HEK293 (cell line): ENCODE results near the gene SMIM14.

Experiments used
- BCL11B ChIP-seq: fragments of 450-650 bp; formaldehyde crosslinking; IDR thresholded peaks from 2 replicates; pipeline ENCODE4 v1.5.1; 2016; ENCODE audit warnings: low read depth, missing biosample characterization, missing genetic modification characterization
- KLF8 ChIP-seq: fragments of 450-650 bp; formaldehyde crosslinking; IDR thresholded peaks from 2 replicates; pipeline ENCODE4 v1.5.1; 2016; ENCODE audit warnings: missing biosample characterization, missing genetic modification characterization
- KLF9 ChIP-seq: fragments of 450-650 bp; formaldehyde crosslinking; IDR thresholded peaks from 2 replicates; pipeline ENCODE4 v1.5.1; 2016; ENCODE audit warnings: missing biosample characterization, missing genetic modification characterization, low read depth
- SCRT1 ChIP-seq: fragments of 450-650 bp; formaldehyde crosslinking; IDR thresholded peaks from 2 replicates; pipeline ENCODE4 v1.5.1; 2016; ENCODE audit warnings: missing biosample characterization, missing genetic modification characterization, borderline replicate concordance
- SP3 ChIP-seq: fragments of 450-650 bp; formaldehyde crosslinking; IDR thresholded peaks from 2 replicates; pipeline ENCODE4 v1.5.1; 2016; ENCODE audit warnings: missing biosample characterization, missing genetic modification characterization
- ZFP37 ChIP-seq: fragments of 450-650 bp; formaldehyde crosslinking; IDR thresholded peaks from 2 replicates; pipeline ENCODE4 v1.5.1; 2016; ENCODE audit warnings: missing biosample characterization, missing genetic modification characterization
- ZNF214 ChIP-seq: fragments of 450-650 bp; formaldehyde crosslinking; IDR thresholded peaks from 2 replicates; pipeline ENCODE4 v1.5.1; 2017; ENCODE audit warnings: missing biosample characterization, mild to moderate bottlenecking, missing genetic modification characterization, borderline replicate concordance
- ZNF341 ChIP-seq: fragments of 450-650 bp; formaldehyde crosslinking; IDR thresholded peaks from 2 replicates; pipeline ENCODE4; 2016; ENCODE audit warnings: low read depth, missing biosample characterization, missing genetic modification characterization
- ZNF362 ChIP-seq: fragments of 450-650 bp; formaldehyde crosslinking; IDR thresholded peaks from 2 replicates; pipeline ENCODE4 v1.5.1; 2016; ENCODE audit warnings: missing biosample characterization, missing genetic modification characterization
- ZNF391 ChIP-seq: fragments of 450-650 bp; formaldehyde crosslinking; IDR thresholded peaks from 2 replicates; pipeline ENCODE4 v1.5.1; 2016; ENCODE audit warnings: low read depth, missing biosample characterization, missing genetic modification characterization, borderline replicate concordance
- ZNF404 ChIP-seq: fragments of 450-650 bp; formaldehyde crosslinking; IDR thresholded peaks from 2 replicates; pipeline ENCODE4 v1.5.1; 2017; ENCODE audit warnings: missing biosample characterization, missing genetic modification characterization
- ZNF423 ChIP-seq: fragments of 450-650 bp; formaldehyde crosslinking; IDR thresholded peaks from 2 replicates; pipeline ENCODE4 v1.5.1; 2016; ENCODE audit warnings: missing biosample characterization, missing genetic modification characterization
- ZNF654 ChIP-seq: fragments of 450-650 bp; formaldehyde crosslinking; IDR thresholded peaks from 2 replicates; pipeline ENCODE4 v1.5.1; 2016; ENCODE audit warnings: low read depth, missing biosample characterization, missing genetic modification characterization
- ZNF677 ChIP-seq: fragments of 450-650 bp; IDR thresholded peaks from 2 replicates; pipeline ENCODE4 v1.5.0; 2018; ENCODE audit warnings: missing biosample characterization, mild to moderate bottlenecking, missing genetic modification characterization, moderate library complexity
- ZNF747 ChIP-seq: fragments of 450-650 bp; formaldehyde crosslinking; IDR thresholded peaks from 2 replicates; pipeline ENCODE4 v1.5.1; 2016; ENCODE audit warnings: missing biosample characterization, missing genetic modification characterization
- ZNF792 ChIP-seq: fragments of 450-650 bp; formaldehyde crosslinking; IDR thresholded peaks from 2 replicates; pipeline ENCODE4 v1.5.1; 2016; ENCODE audit warnings: missing biosample characterization, missing genetic modification characterization
- ZSCAN18 ChIP-seq: fragments of 450-650 bp; formaldehyde crosslinking; IDR thresholded peaks from 2 replicates; pipeline ENCODE4 v1.5.1; 2016; ENCODE audit warnings: missing biosample characterization, missing genetic modification characterization
- TF ChIP-seq, protein P1 (sequence below): fragments of 450-650 bp; formaldehyde crosslinking; IDR thresholded peaks from 2 replicates; pipeline ENCODE4 v1.5.1; 2016; ENCODE audit warnings: missing biosample characterization, missing genetic modification characterization
- TF ChIP-seq, protein P2 (sequence below): fragments of 450-650 bp; formaldehyde crosslinking; IDR thresholded peaks from 2 replicates; pipeline ENCODE4 v1.5.0; 2017; ENCODE audit warnings: missing biosample characterization, missing genetic modification characterization, borderline replicate concordance
- TF ChIP-seq, protein P3 (sequence below): fragments of 450-650 bp; formaldehyde crosslinking; IDR thresholded peaks from 2 replicates; pipeline ENCODE4 v1.5.1; 2017; ENCODE audit warnings: missing biosample characterization, missing genetic modification characterization
- TF ChIP-seq, protein P4 (sequence below): fragments of 450-650 bp; formaldehyde crosslinking; IDR thresholded peaks from 2 replicates; pipeline ENCODE4 v1.5.1; 2016; ENCODE audit warnings: missing biosample characterization, missing genetic modification characterization

SMIM14 gene

GRCh38 chr4:39638354-39639239 is at the start of gene SMIM14 (continued):
- TF ChIP-seq, protein P1, sequence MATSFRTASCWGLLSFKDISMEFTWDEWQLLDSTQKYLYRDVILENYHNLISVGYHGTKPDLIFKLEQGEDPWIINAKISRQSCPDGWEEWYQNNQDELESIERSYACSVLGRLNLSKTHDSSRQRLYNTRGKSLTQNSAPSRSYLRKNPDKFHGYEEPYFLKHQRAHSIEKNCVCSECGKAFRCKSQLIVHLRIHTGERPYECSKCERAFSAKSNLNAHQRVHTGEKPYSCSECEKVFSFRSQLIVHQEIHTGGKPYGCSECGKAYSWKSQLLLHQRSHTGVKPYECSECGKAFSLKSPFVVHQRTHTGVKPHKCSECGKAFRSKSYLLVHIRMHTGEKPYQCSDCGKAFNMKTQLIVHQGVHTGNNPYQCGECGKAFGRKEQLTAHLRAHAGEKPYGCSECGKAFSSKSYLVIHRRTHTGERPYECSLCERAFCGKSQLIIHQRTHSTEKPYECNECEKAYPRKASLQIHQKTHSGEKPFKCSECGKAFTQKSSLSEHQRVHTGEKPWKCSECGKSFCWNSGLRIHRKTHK: no peak
- TF ChIP-seq KLF9 (tag by site-specific recombination) (peak; percentile 97), ZNF341 (peak; percentile 100), ZNF654 (tag by site-specific recombination) (no peak), ZNF747 (tag by site-specific recombination) (no peak), BCL11B (no peak), KLF8 (peak; percentile 75), SCRT1 (tag by site-specific recombination) (peak; percentile 91), ZNF362 (tag by site-specific recombination) (no peak), ZNF404 (tag by site-specific recombination) (no peak), ZNF677 (tag by site-specific recombination) (no peak), ZNF214 (tag by site-specific recombination) (no peak), ZNF792 (tag by site-specific recombination) (no peak), ZSCAN18 (tag by site-specific recombination) (no peak), ZNF391 (no peak), ZFP37 (tag by site-specific recombination) (no peak), SP3 (tag by site-specific recombination) (peak; percentile 73), ZNF423 (tag by site-specific recombination) (no peak)
- TF ChIP-seq, protein P2, sequence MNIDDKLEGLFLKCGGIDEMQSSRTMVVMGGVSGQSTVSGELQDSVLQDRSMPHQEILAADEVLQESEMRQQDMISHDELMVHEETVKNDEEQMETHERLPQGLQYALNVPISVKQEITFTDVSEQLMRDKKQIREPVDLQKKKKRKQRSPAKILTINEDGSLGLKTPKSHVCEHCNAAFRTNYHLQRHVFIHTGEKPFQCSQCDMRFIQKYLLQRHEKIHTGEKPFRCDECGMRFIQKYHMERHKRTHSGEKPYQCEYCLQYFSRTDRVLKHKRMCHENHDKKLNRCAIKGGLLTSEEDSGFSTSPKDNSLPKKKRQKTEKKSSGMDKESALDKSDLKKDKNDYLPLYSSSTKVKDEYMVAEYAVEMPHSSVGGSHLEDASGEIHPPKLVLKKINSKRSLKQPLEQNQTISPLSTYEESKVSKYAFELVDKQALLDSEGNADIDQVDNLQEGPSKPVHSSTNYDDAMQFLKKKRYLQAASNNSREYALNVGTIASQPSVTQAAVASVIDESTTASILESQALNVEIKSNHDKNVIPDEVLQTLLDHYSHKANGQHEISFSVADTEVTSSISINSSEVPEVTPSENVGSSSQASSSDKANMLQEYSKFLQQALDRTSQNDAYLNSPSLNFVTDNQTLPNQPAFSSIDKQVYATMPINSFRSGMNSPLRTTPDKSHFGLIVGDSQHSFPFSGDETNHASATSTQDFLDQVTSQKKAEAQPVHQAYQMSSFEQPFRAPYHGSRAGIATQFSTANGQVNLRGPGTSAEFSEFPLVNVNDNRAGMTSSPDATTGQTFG: no peak
- TF ChIP-seq, protein P3, sequence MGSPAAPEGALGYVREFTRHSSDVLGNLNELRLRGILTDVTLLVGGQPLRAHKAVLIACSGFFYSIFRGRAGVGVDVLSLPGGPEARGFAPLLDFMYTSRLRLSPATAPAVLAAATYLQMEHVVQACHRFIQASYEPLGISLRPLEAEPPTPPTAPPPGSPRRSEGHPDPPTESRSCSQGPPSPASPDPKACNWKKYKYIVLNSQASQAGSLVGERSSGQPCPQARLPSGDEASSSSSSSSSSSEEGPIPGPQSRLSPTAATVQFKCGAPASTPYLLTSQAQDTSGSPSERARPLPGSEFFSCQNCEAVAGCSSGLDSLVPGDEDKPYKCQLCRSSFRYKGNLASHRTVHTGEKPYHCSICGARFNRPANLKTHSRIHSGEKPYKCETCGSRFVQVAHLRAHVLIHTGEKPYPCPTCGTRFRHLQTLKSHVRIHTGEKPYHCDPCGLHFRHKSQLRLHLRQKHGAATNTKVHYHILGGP (tag by site-specific recombination): no peak
- TF ChIP-seq, protein P4, sequence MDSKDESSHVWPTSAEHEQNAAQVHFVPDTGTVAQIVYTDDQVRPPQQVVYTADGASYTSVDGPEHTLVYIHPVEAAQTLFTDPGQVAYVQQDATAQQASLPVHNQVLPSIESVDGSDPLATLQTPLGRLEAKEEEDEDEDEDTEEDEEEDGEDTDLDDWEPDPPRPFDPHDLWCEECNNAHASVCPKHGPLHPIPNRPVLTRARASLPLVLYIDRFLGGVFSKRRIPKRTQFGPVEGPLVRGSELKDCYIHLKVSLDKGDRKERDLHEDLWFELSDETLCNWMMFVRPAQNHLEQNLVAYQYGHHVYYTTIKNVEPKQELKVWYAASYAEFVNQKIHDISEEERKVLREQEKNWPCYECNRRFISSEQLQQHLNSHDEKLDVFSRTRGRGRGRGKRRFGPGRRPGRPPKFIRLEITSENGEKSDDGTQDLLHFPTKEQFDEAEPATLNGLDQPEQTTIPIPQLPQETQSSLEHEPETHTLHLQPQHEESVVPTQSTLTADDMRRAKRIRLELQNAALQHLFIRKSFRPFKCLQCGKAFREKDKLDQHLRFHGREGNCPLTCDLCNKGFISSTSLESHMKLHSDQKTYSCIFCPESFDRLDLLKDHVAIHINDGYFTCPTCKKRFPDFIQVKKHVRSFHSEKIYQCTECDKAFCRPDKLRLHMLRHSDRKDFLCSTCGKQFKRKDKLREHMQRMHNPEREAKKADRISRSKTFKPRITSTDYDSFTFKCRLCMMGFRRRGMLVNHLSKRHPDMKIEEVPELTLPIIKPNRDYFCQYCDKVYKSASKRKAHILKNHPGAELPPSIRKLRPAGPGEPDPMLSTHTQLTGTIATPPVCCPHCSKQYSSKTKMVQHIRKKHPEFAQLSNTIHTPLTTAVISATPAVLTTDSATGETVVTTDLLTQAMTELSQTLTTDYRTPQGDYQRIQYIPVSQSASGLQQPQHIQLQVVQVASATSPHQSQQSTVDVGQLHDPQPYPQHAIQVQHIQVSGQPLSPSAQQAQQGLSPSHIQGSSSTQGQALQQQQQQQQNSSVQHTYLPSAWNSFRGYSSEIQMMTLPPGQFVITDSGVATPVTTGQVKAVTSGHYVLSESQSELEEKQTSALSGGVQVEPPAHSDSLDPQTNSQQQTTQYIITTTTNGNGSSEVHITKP (tag by site-specific recombination): peak; percentile 76
